Fibroblast of peridontal ligament (primary cell): ENCODE results near the gene SMIM41.
A peak's percentile ranks its signal among the peaks of the same experiment; 100 is the strongest.

Experiments
- DNase-seq: peaks from one replicate; pipeline ENCODE4 v3.0.0-alpha.2; 2010; ENCODE audit errors: extremely low read depth

Gene SMIM41

GRCh38 chr12:52147367-52147963, 68.0 kb downstream of the SMIM41 start:
- DNase-seq: peak; percentile 96

GRCh38 chr12:52147964-52148463, 68.5 kb downstream of the SMIM41 start:
- DNase-seq: no peak

GRCh38 chr12:52148464-52149181, 69.1 kb downstream of the SMIM41 start:
- DNase-seq: no peak

- DNase-seq: no peak
Measured at GRCh38 chr12:52149182-52149641, 69.7 kb downstream of the SMIM41 start.

GRCh38 chr12:52149651-52150241, 70.2 kb downstream of the SMIM41 start:
- no peak for DNase-seq

- no peak for DNase-seq
Measured at GRCh38 chr12:52151153-52151836, 71.8 kb downstream of the SMIM41 start.

- DNase-seq: peak; percentile 51
Measured at GRCh38 chr12:52151837-52152783, 72.6 kb downstream of the SMIM41 start.

- DNase-seq: no peak
Measured at GRCh38 chr12:52152905-52153317, 73.4 kb downstream of the SMIM41 start.

GRCh38 chr12:52155048-52155868, 75.8 kb downstream of the SMIM41 start:
- DNase-seq: peak; percentile 38

GRCh38 chr12:52156311-52156710, 76.8 kb downstream of the SMIM41 start:
- no peak for DNase-seq

- DNase-seq: peak; percentile 54
Measured at GRCh38 chr12:52156757-52157565, 77.5 kb downstream of the SMIM41 start.

- no peak for DNase-seq
Measured at GRCh38 chr12:52157566-52158150, 78.2 kb downstream of the SMIM41 start.
